Hepatic stellate cell (primary cell): ENCODE results near the gene ATP7B.

Source experiments
- DNase-seq: peaks from one replicate; pipeline ENCODE4 v3.0.0; 2011; ENCODE audit warnings: low spot score

The ATP7B gene

DNA sequence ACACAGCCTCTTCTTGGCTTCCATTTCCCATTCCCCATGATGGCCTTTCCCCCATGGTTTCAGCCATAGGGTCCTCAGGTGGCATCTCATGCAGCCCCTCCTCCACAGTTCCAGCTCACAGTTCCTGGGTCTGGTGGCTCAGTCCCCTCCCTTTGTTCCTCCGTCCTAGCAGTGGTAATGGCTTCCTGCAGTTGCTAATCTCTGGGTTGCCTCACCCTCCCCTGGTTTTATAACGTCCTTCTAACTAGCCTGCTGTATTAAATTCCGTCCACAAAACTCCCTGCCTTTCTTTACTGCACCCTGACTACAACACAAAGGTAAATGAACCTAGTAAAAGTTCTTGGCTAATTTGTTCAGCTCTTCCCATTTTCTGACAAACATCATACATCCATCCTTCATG lies 118.6 kb downstream of the ATP7B start:
- no peak for DNase-seq

GRCh38 chr13:51887468-51887867 lies 123.8 kb downstream of the ATP7B start:
- DNase-seq, result no peak

GRCh38 chr13:51885651-51886050 lies 125.6 kb downstream of the ATP7B start:
- no peak for DNase-seq

DNA sequence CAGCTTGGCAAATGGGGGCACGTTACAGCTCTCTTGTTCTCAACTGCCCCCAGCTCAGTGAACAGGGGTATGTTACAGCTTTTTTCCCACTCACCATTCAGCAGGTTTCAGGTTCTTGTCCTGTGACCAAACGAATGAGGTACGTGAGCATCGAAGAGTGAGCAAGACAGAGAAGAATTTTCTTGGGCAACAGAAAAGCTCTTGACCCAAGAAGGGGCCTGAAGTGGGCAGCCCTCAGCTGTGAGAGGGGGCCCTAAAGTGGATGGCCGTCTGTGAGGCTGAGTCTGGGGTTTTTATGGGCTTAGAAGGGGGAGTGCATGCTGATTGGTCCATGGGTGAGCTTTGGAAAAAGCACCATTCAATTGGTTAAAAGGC lies 128.0 kb downstream of the ATP7B start:
- no peak for DNase-seq
